ENCODE results near the gene RPL13. TPM values are rescaled to one million over a fixed set of nuclear protein-coding genes. Genes with fewer than 3 reads are reported as not detected.

The RPL13 gene
- total and polyA plus RNA-seq, 2 of the 8 experiments (the other 6 are each of a cell fraction or from before 2014, with no cell fraction given), result 2,162 to 7,384 TPM

GRCh38 chr16:89538286-89538685 lies 22.2 kb upstream of the RPL13 start:
- Histone ChIP-seq H3K79me2 (ENCODE audit: control insufficient read depth in 1 of 2, insufficient read depth in 2 of 2, low read length in 2 of 2) (peaks cover 0 to 3% of the 10 kb centered on the region in 2 experiments; a peak in 1 of 4 replicates), H4K20me1 (replicated peaks in 1 of 2; ENCODE audit: control insufficient read depth in 1 of 2, insufficient read depth in 2 of 2, low read length in 2 of 2) (peaks cover 6 to 17% of the 10 kb centered on the region in 2 experiments), H3K79me1 (ENCODE audit: low read depth, low read length) (peaks cover 9% of the 10 kb centered on the region), H3K4me1 (replicated peaks in 1 of 4; ENCODE audit: control insufficient read depth in 3 of 4, insufficient read depth in 4 of 4, low read length in 3 of 4) (no peaks in the 10 kb centered on the region), H3K27ac (ENCODE audit: low read depth, low read length) (no peak overlapping the region), H3K9me3 (ENCODE audit: insufficient read depth in 2 of 2, low read depth in 1 of 2, low read length in 1 of 2) (no peaks in the 10 kb centered on the region), H2BK15ac (ENCODE audit: low read length) (no peak overlapping the region), H3K23ac (ENCODE audit: insufficient read length) (no peak overlapping the region), H2BK120ac (replicated peaks; ENCODE audit: low read depth, low read length) (no peak overlapping the region), H2AFZ (ENCODE audit: low read length) (no peak overlapping the region), H3K14ac (ENCODE audit: insufficient read length) (no peak overlapping the region), H4K8ac (ENCODE audit: extremely low read depth, insufficient read depth, low read length) (no peak overlapping the region), H4K5ac (ENCODE audit: insufficient read length, low read depth, low read length) (no peak overlapping the region), H3K56ac (replicated peaks; ENCODE audit: insufficient read length, low read depth, low read length) (no peak overlapping the region), H2BK12ac (ENCODE audit: low read depth, low read length) (no peak overlapping the region), H3K9ac (replicated peaks in 1 of 4; ENCODE audit: extremely low read depth in 1 of 4, low read depth in 3 of 4, low read length in 3 of 4) (no peak overlapping the region), H3K4me3 (ENCODE audit: extremely low read depth in 1 of 4, insufficient read depth in 2 of 4, low read depth in 3 of 4, low read length in 4 of 4) (no peak overlapping the region), H3K4me2 (ENCODE audit: insufficient read depth in 1 of 2, low read depth in 2 of 2, low read length in 2 of 2) (no peak overlapping the region), H3K23me2 (ENCODE audit: low read depth, low read length) (no peaks in the 10 kb centered on the region), H2AK5ac (ENCODE audit: low read depth, low read length) (no peak overlapping the region), H4K91ac (replicated peaks; ENCODE audit: insufficient read length, low read length) (no peak overlapping the region), H2BK5ac (ENCODE audit: low read depth, low read length) (no peak overlapping the region), H2BK20ac (ENCODE audit: low read length) (no peak overlapping the region), H3K18ac (ENCODE audit: extremely low read depth, low read length) (no peak overlapping the region), H3K4ac (replicated peaks; ENCODE audit: insufficient read length, low read depth, low read length) (no peak overlapping the region), H3K27me3 (replicated peaks in 1 of 4; ENCODE audit: control insufficient read depth in 3 of 4, extremely low read depth in 1 of 4, insufficient read depth in 3 of 4, low read length in 3 of 4) (no peaks in the 10 kb centered on the region), H3K36me3 (ENCODE audit: control insufficient read depth in 2 of 4, insufficient read depth in 4 of 4, low read length in 3 of 4) (peaks cover 13 to 47% (median 35%) of the 10 kb centered on the region in 4 experiments; a peak in 7 of 8 replicates)
- no peak for FAIRE-seq
- WGBS, 2 experiments (ENCODE audit: extremely low coverage in 1 of 2, insufficient coverage in 1 of 2, insufficient read length in 1 of 2, insufficient replicate concordance in 2 of 2, low coverage in 1 of 2, low lambda C conversion rate in 2 of 2, missing lambda C conversion rate in 1 of 2), result 95% methylated on average over 10 of the region's 12 CpGs; no CpG with 5 or more reads in 1 of the 2 experiments
- no peak for DNase-seq (ENCODE audit: low read depth in 1 of 2, low spot score in 2 of 2)
- TF ChIP-seq CBX5 (IDR thresholded peaks at IDR 0.05; ENCODE audit: low read depth, low read length) (no peak), SP1 (IDR thresholded peaks at IDR 0.05; ENCODE audit: low read depth, low read length) (no peak), CEBPB (IDR thresholded peaks at IDR 0.05; ENCODE audit: low read depth, low read length) (no peak), ATF3 (IDR thresholded peaks at IDR 0.05; ENCODE audit: insufficient read depth, low read depth, low read length) (no peak), MAFK (IDR thresholded peaks at IDR 0.05; ENCODE audit: low read depth, low read length) (no peak), HDAC2 (IDR thresholded peaks at IDR 0.05; ENCODE audit: borderline replicate concordance in 1 of 2, low read depth in 2 of 2, low read length in 2 of 2) (no peak), KDM5A (IDR thresholded peaks at IDR 0.05; ENCODE audit: low read length) (no peak), EP300 (IDR thresholded peaks at IDR 0.05; ENCODE audit: borderline replicate concordance in 1 of 2, low read depth in 2 of 2, low read length in 2 of 2) (no peak)
- POLR2A ChIA-PET (ENCODE audit: partially characterized antibody), result interaction anchor here (1.0 to 7.2 kb wide), 7 partner anchors 10 to 50 kb away, joined by 3 to 47 read pairs (median 4); no protein-coding TSS in a partner anchor
- CTCF ChIA-PET (ENCODE audit: partially characterized antibody), result interaction anchor here (0.9 to 1.0 kb wide), 2 partner anchors 9 to 14 kb away, joined by 3 read pairs; no protein-coding TSS in a partner anchor

Measured in H1 (cell line).